ENCODE results near the gene FNBP1L. TPM values are rescaled to one million over a fixed set of nuclear protein-coding genes. Genes with fewer than 3 reads are reported as not detected.

The FNBP1L gene
- total and polyA plus RNA-seq, 7 donors, result 13.4 to 30.7 (median 20.1) TPM

- Histone ChIP-seq H3K4me3 (no peak overlapping the region), H3K36me3 (peaks cover 0 to 38% (median 0%) of the 10 kb centered on the region in 4 donors), H3K27me3 (no peaks in the 10 kb centered on the region), H3K4me1 (no peaks in the 10 kb centered on the region), H3K9me3 (no peaks in the 10 kb centered on the region), H3K27ac (no peak overlapping the region)
- DNase-seq, result no peak
- 36 to 84% methylated on average over 3 of the region's 3 CpGs for WGBS, 2 donors
- TF ChIP-seq CTCF (IDR thresholded peaks at IDR 0.05) (no peak), EP300 (IDR thresholded peaks at IDR 0.05) (no peak), POLR2A (IDR thresholded peaks at IDR 0.05) (no peak), POLR2AphosphoS5 (IDR thresholded peaks at IDR 0.05) (no peak)
- intact Hi-C loops (cut with DNase I), result no loop called here
These were observed 98.4 kb downstream of the FNBP1L start for GRCh38 chr1:93546162-93546863.

- DNase-seq, result no peak
- 84 to 89% methylated on average over 1 of the region's 1 CpG for WGBS, 2 donors
- no peak overlapping the region for H3K4me3 ChIP-seq
- TF ChIP-seq EP300 (IDR thresholded peaks at IDR 0.05), result no peak
- no peak for TF ChIP-seq POLR2AphosphoS5 (IDR thresholded peaks at IDR 0.05)
- TF ChIP-seq POLR2A (IDR thresholded peaks at IDR 0.05), result no peak
- TF ChIP-seq CTCF (IDR thresholded peaks at IDR 0.05), result no peak
- no peaks in the 10 kb centered on the region for H3K27me3 ChIP-seq
- peaks cover 0 to 38% (median 0%) of the 10 kb centered on the region in 4 donors for H3K36me3 ChIP-seq
- no peak overlapping the region for H3K27ac ChIP-seq
- intact Hi-C loops (cut with DNase I), result no loop called here
- H3K4me1 ChIP-seq, result peaks cover 0 to 16% (median 12%) of the 10 kb centered on the region in 4 donors
- no peaks in the 10 kb centered on the region for H3K9me3 ChIP-seq
These were observed 101.2 kb downstream of the FNBP1L start for GRCh38 chr1:93549131-93549530.

GRCh38 chr1:93549811-93550210 is 101.9 kb downstream of the FNBP1L start:
- intact Hi-C loops (cut with DNase I), result loop anchor here (10.0 kb wide), 1 partner anchor 105 kb away; the partner anchor contains the start of gene FNBP1L

GRCh38 chr1:93552741-93553455 is 105.0 kb downstream of the FNBP1L start:
- Histone ChIP-seq H3K36me3 (peaks cover 0 to 29% (median 0%) of the 10 kb centered on the region in 4 donors), H3K27ac (peak overlapping the region; percentile 17 to 56 (median 48)), H3K27me3 (no peaks in the 10 kb centered on the region), H3K9me3 (no peaks in the 10 kb centered on the region), H3K4me3 (no peak overlapping the region), H3K4me1 (peaks cover 0 to 24% (median 20%) of the 10 kb centered on the region in 4 donors)
- TF ChIP-seq POLR2AphosphoS5 (IDR thresholded peaks at IDR 0.05) (peak in 1 of 4 donors; percentile 23), CTCF (IDR thresholded peaks at IDR 0.05) (no peak)
- WGBS, 2 donors, result 21 to 51% methylated on average over 9 of the region's 9 CpGs
- intact Hi-C loops (cut with DNase I), result loop anchor here (10.0 kb wide), 1 partner anchor 108 kb away; the partner anchor contains the start of gene FNBP1L
- DNase-seq, result no peak

More at GRCh38 chr1:93549811-93550210, 101.9 kb downstream of the FNBP1L start:
- Histone ChIP-seq H3K27me3 (no peaks in the 10 kb centered on the region), H3K36me3 (peaks cover 0 to 38% (median 0%) of the 10 kb centered on the region in 4 donors), H3K4me1 (peaks cover 0 to 23% (median 18%) of the 10 kb centered on the region in 4 donors), H3K4me3 (no peak overlapping the region), H3K9me3 (no peaks in the 10 kb centered on the region), H3K27ac (no peak overlapping the region)
- 77 to 85% methylated on average over 4 of the region's 4 CpGs for WGBS, 2 donors
- no peak for DNase-seq
- TF ChIP-seq EP300 (IDR thresholded peaks at IDR 0.05), result no peak
- TF ChIP-seq POLR2A (IDR thresholded peaks at IDR 0.05), result no peak
- no peak for TF ChIP-seq CTCF (IDR thresholded peaks at IDR 0.05)
- no peak for TF ChIP-seq POLR2AphosphoS5 (IDR thresholded peaks at IDR 0.05)
